Adrenal gland (tissue), 5 donors: Measurements from ENCODE around the gene TMEM132D.

Experiments
- POLR2A ChIP-seq, 2 donors: fragments of 450-650 bp; IDR thresholded peaks; one replicate each; pipeline ENCODE4 v1.6.1; 2017; ENCODE audit warnings: antibody characterized with exemption in 2 of 2, mild to moderate bottlenecking in 2 of 2, moderate library complexity in 1 of 2
- TF ChIP-seq, protein P1 (sequence below), 6 experiments: fragments of 450-650 bp in 4 of 6; fragments of 200-600 bp in 2 of 6; sonication (generic) in 1 of 6; IDR thresholded peaks; 1 replicate in 5 of 6; 2 replicates in 1 of 6; pipeline versions ENCODE4 v1.5.1 to v1.8.0; 2016 to 2021; ENCODE audit warnings: antibody characterized with exemption in 6 of 6, mild to moderate bottlenecking in 2 of 6, moderate library complexity in 1 of 6
- donor health status: DM: no; HTN: no; CAD: no.

DNA sequence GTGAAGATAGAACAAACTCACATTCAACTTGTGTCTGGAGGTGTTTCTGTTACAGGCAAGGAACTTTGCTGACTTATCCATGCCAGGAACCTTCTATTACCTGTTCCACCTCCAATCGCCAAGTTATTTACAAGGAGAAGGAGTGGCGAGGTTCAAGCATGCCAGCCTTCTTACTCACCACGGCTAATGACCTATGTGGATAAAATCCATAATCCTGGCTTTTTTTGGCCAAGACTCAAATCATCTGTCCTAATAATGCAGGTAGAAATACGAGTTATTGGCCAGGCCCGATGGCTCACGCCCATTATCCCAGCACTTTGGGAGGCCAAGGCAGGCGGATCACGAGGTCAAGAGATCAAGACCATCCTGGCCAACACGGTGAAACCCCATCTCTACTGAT, 241.6 kb downstream of the TMEM132D start:
- TF ChIP-seq POLR2A (IDR thresholded peaks at IDR 0.05), result no peak
- TF ChIP-seq, protein P1, sequence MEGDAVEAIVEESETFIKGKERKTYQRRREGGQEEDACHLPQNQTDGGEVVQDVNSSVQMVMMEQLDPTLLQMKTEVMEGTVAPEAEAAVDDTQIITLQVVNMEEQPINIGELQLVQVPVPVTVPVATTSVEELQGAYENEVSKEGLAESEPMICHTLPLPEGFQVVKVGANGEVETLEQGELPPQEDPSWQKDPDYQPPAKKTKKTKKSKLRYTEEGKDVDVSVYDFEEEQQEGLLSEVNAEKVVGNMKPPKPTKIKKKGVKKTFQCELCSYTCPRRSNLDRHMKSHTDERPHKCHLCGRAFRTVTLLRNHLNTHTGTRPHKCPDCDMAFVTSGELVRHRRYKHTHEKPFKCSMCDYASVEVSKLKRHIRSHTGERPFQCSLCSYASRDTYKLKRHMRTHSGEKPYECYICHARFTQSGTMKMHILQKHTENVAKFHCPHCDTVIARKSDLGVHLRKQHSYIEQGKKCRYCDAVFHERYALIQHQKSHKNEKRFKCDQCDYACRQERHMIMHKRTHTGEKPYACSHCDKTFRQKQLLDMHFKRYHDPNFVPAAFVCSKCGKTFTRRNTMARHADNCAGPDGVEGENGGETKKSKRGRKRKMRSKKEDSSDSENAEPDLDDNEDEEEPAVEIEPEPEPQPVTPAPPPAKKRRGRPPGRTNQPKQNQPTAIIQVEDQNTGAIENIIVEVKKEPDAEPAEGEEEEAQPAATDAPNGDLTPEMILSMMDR (IDR thresholded peaks at IDR 0.05), result no peak
